Stimulated activated CD8-positive, alpha-beta memory T cell treated with anti-CD3 and anti-CD28 coated beads, Interleukin-7, amount 100 ng/mL, for 1 hour (primary cell): ENCODE measurements around the gene TIGAR.

ENCODE experiments used
- DNase-seq, 2 donors: peaks; one replicate each; pipeline ENCODE4 v3.0.0-alpha.2; 2020; ENCODE audit warnings: low read depth in 2 of 2

The TIGAR gene

DNA sequence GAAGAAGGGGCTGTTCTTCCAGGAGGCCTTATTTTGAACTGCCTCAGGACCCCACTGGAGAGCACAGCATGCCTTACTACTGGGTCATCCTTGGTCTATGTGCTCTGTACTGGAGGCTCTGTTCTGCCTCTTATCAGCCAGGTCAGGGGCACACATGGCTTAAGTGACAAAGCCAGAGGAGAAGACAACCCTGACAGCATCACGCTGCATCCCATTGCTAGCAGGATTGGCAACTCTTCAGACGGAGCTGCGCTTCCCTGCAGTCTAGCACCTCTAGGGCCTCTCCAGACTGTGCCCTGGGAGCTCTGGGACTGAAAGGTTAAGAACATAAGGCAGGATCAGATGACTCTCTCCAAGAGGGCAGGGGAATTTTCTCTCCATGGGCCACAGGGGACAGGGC is 17.3 kb upstream of the TIGAR start:
- DNase-seq, result no peak

DNA sequence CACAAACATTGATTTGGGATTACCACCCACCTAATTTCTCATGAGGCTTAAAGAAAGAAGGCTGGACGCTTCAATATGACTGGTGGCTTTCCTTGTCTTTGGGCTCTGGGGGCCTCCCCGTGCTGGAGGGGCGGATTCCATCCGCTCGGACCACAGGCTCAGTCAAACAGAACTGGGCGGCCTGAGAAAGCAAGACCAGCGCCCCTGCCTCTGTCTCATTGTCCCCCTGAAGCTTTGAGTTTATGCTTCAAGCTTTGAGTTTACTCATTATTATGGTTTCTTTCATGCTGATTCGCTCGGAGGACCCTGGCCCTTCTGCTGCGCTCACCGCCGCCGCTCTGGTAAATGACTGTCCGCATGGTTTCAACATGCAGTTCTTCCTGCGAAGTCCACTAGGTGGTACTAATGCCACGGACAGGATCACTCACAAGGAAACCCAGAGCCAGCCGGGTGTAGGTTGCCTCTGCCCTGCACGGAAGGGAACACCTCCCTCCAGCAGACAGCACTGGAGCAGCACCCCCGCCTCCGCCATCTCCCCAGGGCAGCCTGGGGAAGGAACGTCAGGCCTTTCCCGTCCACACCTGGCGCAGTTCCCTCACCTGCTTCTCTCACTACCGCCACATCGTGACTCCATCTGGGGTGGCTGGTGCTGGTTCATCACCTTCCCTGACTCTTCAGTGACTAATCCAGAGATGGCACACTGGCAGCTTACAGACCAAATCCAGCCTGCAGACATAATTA is 13.2 kb upstream of the TIGAR start:
- DNase-seq, result no peak

DNA sequence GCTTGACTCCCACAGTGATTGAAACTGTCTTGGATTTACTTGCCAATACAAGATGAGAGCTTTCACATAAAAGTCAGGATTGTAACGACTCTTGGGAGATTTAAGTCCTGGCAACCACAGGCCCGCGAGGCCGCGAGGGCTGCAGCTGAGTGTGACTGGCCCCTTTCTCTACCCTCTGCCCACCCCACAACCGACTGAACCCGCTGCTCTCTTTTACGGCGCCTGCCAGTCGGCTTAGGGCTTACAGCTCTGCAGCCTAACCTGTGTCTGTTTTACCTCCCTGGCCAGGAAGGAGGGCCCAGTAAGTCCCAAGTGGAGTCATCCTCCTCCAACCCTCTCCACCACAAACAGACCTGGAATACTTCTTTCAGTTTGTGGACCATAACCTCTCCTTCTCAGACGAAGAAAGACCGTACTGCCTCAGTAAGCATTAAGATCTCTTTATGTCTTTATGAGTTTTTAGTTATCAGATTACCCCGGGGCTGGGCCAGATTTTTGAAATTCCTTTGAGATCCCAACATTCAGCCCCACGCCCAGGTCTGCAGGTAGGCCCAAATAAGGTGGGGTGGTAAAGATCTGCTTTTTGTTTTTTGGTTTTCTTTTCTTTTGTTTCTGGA is 12.6 kb upstream of the TIGAR start:
- no peak for DNase-seq

DNA sequence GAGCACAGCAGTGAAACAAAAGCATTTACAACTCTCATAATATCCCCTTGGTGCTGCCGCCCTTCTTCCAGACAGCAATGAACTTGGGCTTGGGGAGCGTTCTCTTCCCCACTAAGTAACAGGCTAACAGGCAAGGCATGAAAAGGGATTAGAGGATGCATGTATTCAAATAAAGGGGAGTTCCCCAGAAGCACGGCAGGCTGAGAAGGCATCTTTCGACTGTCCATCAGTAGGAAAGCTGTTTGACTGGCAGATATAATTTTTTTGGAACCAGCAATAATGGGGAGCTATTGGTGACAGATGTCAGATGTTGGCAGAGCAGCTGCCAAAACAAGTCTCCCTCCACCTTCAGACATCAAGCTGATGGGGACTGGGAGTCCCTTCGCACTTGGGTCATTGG is 9.2 kb upstream of the TIGAR start:
- no peak for DNase-seq

DNA sequence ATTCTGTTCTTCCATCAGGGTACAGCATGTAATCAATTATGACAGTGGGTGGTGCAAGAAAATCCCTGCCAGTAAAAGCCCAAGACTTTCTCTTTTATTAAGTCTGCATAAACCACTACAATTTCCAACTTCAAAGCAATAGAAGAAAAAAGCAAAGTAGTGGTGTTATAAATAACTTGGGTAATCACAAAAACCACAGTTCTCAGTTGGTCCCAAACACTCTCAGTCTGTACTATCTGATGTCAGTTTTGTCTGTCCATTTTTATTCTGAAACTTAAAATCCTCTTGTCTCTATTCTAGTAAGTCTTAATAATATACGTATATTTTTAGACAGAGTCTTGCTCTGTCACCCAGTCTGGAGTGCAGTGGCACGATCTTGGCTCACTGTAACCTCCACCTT is 8.8 kb upstream of the TIGAR start:
- no peak for DNase-seq

DNA sequence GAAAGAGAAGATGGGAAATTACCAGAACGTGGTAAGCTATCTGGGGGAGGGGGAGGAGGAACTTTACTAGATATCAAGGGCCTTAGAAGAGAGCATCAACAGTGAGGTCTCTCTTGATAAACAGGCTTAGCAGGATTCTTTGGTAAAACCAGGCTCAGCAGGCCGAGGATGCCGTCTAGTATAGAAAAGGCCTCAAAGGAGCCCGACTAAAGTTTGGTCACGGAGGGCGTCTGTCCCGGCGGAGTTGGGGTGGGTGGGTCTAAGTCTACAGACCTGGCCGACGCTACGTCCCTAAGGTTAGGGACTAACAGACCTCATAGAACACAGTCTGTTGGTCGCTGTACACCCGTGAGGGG is 538 bp upstream of the TIGAR start:
- DNase-seq, result no peak

DNA sequence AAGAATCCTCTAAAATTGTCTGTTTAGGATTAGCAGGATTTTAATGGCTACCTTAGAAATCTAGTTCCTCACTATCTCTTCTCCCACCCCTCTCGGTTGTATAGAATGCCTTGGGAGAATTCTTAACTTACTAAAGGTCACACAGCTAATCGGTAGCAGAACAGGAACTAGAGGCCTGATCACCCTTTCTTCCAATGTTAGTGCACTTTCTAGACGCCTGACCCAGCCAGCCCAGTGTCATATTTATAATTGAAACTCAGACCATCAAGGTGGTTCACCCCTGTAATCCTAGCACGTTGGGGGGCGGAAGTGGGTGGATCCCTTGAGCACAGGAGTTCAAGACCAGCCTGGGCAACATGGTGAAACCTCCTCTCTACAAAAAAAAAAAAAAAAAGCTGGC is 1.7 kb downstream of the TIGAR start:
- no peak for DNase-seq

DNA sequence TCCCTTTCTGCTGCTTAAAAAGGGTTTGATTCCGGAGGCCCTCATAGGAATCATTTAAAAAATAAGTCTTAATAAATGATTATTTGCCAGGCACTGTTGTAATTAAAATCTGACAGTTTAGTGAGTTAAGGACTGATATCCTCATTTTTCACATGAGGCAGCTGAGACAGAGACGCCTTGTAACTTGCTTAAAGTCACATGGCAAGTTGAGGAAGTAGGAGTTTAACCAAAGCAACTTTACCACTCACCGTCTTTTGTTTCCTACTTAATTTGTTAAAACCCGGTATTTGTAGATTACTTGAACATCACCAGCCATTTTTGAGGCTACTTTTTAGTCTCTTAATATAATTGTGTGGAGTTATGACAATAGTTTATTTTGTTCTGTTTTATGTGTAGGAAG is 2.4 kb downstream of the TIGAR start:
- DNase-seq, result no peak

DNA sequence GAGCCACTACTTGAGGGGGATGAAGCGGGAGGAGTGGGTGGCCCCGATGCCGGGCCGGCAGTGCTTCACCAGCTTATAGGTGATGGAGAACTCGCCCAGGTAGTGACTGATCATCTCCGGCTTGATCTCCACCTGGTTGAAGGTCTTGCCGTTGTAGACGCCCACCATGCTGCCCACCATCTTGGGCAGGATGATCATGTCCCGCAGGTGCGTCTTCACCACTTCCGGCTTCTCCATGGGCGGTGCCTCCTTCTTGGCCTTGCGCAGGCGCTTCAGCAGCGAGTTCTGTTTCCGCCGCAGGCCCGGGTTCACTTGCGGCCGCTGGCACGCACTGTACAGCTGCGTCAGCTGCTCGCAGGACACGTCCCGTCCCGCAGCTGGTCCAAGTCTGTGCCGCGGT is 3.4 kb downstream of the TIGAR start:
- DNase-seq, result no peak

DNA sequence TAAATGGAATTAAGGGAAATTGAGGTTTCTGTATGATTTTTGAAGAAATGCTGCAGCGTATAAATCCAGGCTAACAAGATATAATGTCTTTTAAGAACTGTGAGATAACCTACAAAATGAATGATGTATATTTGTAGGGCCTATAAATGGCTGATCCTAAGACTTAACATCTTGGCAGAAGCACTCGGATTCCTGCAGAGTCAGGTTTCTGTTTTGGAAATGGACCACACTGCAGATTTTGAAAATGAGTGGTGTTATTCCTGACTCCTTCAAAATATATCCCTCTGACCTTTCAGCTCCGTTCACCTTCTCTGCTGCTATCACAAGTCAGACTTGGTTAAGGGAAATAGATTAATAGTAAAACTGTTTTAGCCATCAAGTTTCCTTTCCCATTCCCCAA is 5.0 kb downstream of the TIGAR start:
- DNase-seq, result no peak

DNA sequence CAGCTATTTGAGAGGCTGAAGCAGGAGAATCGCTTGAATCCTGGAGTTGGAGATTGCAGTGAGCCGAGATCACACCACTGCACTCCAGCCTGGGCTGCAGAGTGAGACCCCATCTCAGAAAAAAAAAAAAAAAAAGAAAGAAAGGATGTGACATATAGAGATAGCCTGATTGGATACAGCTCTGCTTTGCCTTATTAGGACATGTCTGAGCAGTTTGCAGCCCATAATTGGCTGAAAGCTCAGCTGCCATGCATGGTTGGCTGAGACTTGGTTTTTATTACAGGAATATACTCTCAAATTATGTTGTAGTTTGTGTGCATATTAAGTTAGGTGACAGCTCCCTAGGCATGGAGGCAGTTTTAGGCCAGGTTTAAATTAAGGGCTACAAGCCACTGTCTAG is 6.3 kb downstream of the TIGAR start:
- no peak for DNase-seq

DNA sequence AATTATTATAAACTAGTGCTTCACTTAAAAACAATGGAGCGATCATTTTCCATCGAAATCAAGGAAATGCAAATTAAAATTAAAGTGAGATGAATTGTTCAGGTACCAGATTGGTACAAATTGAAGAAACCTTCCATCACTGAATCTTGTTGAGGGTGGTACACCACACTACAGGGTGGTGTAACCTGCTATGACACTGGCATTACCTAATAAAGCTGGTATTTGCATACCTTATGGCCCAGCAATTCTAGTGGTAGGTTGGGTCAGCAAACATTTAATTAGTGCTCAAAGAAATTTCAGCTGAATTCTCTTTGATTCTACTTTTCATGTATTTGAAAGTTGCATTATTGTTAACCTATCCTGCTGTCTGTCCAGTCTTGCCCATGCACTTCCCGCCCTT is 9.2 kb downstream of the TIGAR start:
- no peak for DNase-seq

DNA sequence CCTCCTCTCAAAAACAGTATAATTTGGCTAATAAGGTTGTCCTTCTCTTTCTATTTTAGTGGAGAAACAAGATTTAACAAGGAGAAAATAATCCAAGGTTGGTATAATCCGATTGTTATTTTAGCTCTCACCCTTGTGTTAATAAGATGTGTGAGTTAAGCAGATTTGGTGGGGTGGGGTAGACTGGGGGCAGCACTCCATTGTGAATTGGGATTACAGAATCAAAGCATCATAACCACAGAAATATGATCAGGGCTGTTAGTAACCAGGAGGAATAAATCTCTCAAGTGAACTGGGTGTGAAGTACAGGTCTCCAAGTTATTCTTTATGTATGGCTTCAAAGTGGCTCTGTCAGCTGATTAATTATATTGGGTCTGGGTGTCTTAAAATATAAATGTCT is 10.2 kb downstream of the TIGAR start:
- no peak for DNase-seq

DNA sequence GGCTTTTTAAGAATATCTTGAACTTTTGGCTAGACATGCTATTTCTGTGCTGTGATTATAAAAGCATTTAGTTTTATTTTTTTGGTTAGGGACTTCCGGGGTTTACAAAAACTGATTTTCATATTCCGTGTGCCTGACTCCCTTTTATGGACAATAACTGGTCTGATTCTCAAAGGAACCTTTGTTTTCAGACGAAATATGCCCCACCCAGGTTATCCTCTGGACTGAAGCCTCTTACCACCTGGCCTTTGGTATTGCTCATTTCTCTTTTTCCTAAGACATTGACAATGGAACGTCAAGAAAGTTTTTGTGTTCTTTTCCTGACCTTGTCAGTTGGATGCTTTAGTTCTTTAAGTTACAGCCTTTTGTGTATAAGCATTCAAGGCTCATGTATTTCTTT is 10.8 kb downstream of the TIGAR start:
- DNase-seq, result no peak

DNA sequence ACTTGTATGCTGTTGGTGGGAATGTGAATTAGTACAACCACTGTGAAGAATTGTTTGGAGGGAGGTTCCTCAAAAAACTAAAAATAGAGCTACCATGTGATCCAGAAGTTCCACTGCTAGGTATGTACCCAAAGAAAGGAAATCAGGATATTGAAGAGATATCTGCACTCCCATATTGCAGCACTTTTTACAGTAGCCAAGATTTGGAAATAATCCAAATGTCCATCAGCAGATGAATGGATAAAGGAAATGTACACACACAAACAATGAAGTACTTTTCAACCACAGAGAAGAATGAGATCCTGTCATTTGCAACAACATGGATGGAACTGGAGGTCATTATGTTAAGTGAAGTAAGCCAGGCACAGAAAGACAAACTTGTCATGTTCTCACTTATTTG is 25.9 kb downstream of the TIGAR start:
- DNase-seq, result no peak

DNA sequence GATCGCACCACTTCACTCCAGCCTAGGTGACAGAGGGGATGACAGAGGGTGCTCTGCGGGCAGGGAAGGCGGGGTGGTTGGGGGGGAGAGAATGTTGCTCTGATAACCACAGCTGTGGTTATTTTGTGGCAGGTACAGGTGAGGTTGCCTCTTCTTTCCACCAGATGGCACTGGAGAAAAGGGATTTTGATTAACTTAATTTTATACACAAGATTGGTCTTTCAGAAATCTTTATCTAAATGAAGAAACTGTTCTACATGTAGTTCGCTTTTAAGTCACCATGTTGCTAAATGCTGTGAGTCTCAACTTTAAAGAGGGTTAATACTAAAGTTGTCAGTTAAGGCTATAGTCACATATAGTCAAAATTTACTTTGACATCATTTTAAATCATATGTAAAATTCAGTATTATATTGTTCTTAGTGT is 32.8 kb downstream of the TIGAR start:
- peak in 1 of 2 donors; percentile 23 for DNase-seq

DNA sequence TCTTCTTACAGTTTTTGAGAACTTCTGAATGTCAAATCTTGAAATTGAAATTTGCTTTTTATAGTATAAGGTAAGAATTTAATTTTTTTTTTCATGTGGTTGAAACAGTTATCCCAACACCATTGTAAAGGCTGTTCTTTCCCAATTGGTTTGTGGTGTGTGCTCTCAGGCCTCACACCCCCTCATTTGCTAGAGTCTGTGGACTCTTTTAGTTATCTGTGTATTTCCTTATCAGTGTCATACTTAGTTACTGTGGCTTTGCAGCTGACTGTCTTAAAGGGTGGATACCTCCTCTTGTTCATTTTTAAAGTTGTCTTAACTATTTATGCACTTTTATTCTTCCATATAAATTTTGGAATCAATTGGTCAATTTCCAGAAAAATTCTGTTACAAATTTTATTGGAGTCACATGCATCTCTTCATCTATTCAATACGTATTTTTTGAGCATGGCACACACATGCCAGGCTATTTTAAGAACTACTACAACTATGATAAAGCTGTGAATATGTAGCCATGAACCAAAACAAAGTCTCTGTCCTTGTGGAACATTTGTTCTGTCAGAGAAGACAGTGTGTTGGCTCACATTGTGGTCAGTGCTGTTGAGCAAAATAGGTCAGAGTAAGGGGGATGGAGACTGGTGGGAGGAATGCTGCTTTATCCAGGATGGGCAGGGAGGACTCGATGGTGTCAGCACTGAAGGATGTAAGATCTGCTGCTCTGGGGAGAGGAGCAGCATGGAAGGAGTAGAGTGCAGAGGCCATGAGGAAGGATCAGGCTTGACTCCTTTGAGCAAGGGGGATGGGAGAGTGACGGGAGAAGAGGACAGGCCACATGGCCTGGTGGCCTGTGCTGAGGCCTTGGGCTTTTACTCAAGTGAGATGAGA is 34.4 kb downstream of the TIGAR start:
- DNase-seq, result no peak

DNA sequence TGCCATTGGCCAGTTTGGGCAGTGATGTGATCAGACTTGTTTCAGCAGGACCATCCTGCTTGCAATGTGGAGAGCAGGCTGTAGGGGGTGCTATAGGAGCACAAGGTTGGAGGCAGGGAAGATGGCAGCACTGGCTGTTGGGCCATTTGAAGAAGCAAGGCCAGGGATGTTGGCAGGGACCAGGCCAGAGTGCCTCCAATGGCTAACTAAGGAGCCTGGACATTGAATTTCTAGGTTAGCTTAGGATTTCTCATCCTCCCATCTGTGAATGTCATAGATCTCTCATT is 35.0 kb downstream of the TIGAR start:
- peak in 1 of 2 donors; percentile 5 for DNase-seq

DNA sequence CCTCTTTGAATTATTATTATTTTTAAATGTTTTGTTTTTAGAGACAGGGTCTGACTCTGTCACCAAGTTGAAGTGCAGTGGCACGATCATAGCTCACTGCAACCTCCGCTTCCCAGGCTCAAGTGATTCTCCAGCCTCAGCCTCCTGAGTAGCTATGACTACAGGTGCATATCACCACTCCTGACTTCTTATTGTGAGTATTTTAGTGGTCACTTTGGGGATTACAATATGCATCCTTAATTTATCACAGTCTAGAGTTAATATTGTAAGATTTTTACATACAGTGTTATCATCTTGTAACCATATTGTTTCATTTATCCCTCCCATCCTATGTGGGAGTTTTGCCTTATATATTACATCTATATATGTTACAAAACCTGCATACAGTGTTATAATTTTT is 45.1 kb downstream of the TIGAR start:
- DNase-seq, result no peak

DNA sequence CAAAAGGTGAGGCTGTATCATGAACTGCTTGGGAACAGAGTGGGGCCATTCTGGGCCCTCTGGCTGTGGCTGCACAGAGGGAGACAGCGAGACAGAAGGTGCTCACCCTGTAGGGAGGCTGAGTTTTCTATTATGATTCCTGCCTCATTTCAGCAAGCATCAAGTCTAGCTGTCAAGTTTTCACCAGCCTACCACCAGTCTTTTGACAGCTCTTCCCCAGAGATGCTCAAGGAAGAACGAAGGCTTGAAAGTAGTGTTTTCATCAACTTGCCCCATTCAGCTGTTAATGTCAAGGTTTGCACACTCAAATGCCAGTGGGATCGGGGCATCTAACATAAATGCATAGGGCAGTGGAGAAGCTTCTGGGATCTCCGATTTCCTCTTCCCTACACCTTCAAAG is 48.5 kb downstream of the TIGAR start:
- DNase-seq, result no peak

DNA sequence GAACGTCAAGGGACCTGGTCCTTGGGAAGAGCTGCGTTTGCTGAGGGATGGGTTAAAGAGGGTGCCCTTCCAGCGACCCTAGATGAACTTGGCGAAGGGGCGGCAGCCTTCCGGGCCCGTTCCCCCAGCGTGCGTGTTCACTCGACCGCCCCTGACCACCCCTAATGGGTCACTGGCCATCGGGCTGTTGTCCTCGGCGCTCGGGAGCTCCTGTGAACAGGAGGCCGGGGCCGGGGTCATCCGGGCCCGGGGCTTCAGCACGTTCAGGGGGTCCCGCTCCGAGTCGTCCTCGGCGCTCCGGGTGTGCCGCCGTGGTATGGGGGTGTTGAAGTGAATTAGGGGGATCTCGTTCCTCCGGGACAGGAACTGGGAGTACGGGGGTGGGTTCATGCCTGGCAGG is 49.3 kb downstream of the TIGAR start:
- DNase-seq, result no peak

DNA sequence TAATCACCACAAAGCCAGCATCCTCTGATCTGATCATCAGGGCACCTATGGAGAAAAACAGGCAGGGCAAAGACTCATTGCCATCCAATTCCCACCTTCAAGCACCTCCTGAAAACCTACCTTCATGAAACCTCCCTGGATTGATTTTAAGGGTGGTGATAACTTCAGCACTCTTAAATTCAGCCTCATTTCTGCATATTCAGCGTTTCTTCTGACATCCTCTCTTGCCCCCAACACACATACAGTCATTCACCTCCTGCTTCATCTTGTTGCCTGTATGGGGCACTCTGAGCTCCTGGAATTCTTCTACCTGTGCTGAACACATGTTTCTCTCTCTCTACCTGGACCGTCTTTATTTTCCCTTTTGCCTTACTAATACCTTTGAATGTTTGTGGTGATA is 51.6 kb downstream of the TIGAR start:
- DNase-seq, result no peak

DNA sequence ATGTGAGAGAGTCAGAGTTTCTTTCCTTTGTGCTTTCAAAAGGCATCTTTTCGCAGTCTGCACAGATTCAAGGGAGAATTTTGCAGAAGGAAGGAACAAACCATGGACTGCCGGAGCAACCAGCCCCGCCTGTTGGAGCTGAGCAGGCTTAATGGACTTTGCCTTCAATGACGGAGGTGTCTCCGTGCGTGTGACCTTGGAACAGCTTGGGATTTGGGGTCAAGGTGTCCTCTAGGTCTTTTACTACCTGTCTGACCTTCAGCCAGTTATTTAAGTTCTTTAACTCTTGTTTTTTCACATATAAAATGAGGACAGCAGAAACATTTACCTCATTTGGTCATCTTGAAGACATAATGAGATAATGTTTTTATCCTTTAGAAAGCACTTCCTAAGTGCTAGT is 54.4 kb downstream of the TIGAR start:
- DNase-seq, result no peak
